ENCODE data around the gene ETV3. TPM values are rescaled to one million over a fixed set of nuclear protein-coding genes. Genes with fewer than 3 reads are reported as not detected.
"Not testable (repeated sequence)": the region's sequence is repeated elsewhere in the genome, so short reads cannot be mapped to it uniquely, and the experiment has no call there.

ETV3 gene
- total RNA-seq = 10 to 100 TPM in 3 of 4 donors, 1 to 10 TPM in 1; 3.4 to 28.1 (median 18.1) TPM

DNA sequence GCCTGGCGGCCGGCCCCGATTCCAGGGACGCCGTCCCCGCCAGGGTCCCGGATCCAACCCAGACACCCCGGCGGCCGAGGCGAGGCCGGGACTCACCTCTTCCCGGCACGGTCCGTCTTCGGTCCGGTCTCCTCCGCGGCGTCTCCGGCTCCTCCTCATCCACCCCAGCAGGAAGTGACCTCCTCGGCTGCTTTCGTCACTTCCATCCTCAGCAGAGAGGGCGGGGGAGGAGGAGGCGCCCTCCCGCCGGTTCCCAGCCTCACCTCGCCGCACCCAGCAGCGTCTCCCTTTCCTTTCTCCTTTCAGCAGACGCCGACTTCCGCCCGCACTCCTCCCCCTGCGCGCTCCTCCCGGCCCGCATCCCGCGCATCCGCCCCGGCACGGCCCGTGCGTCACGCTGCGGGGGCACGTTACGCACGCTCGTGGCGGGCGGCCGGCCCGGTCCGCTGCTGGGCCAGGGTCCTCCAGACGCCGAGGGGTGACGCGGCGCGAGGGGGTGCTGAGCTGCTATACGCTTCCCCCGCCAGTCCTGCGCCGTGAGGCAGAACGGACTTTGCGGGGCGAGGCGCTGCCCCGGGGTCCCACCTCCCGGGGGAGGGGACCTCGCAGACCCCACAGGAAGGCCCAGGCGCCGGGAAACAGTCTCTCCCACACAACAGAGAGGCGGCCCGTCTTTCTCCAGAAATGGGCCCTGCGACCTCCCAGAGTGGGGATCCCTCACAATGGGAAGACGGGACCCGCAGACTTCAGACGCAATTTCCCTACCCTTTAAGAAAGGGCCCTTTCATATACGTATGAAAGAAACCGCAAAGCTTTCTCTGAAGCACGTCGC lies at the start of gene ETV3:
ETV3 (minus strand) TSS at position 176 of the 832 bp plus-strand sequence. CDS start 2,043 bp downstream, outside the sequence.
- Histone ChIP-seq H3K9me3 (no peaks in the 10 kb centered on the region), H3K4me3 (peak within 1 kb of the TSS; percentile 86 to 100 (median 92)), H3K4me1 (peaks cover 13 to 25% (median 15%) of the 10 kb centered on the region in 4 donors), H3K27ac (peak within 1 kb of the TSS; percentile 95 to 99 (median 98)), H3K27me3 (no peaks in the 10 kb centered on the region), H3K36me3 (peaks cover 0 to 21% (median 9%) of the 10 kb centered on the region in 4 donors)
- DNase-seq = peak; percentile 96
- 0 to 1% methylated on average over 20 to 75 of the region's 85 CpGs for WGBS, 2 donors (ENCODE audit: low coverage in 1 of 2)
- intact Hi-C loops (cut with DNase I; ENCODE audit: low total_unique reads) = no loop called here
- in situ Hi-C loops (cut with MboI; ENCODE audit: low pct_ligation_motif_present in 1 of 4, low pct_unique_long_range_greater_than_20kb in 1 of 4, low sequenced_read_pairs in 3 of 4) = no loop called here
- peak; percentile 8 for TF ChIP-seq EP300 (IDR thresholded peaks at IDR 0.05; ENCODE audit: low read depth)
- TF ChIP-seq, protein P1, sequence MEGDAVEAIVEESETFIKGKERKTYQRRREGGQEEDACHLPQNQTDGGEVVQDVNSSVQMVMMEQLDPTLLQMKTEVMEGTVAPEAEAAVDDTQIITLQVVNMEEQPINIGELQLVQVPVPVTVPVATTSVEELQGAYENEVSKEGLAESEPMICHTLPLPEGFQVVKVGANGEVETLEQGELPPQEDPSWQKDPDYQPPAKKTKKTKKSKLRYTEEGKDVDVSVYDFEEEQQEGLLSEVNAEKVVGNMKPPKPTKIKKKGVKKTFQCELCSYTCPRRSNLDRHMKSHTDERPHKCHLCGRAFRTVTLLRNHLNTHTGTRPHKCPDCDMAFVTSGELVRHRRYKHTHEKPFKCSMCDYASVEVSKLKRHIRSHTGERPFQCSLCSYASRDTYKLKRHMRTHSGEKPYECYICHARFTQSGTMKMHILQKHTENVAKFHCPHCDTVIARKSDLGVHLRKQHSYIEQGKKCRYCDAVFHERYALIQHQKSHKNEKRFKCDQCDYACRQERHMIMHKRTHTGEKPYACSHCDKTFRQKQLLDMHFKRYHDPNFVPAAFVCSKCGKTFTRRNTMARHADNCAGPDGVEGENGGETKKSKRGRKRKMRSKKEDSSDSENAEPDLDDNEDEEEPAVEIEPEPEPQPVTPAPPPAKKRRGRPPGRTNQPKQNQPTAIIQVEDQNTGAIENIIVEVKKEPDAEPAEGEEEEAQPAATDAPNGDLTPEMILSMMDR (IDR thresholded peaks at IDR 0.05) = no peak
- TF ChIP-seq POLR2A (IDR thresholded peaks at IDR 0.05) = peak; percentile 94
- TF ChIP-seq POLR2AphosphoS5 (IDR thresholded peaks at IDR 0.05) = peak; percentile 93 to 98 (median 97)

DNA sequence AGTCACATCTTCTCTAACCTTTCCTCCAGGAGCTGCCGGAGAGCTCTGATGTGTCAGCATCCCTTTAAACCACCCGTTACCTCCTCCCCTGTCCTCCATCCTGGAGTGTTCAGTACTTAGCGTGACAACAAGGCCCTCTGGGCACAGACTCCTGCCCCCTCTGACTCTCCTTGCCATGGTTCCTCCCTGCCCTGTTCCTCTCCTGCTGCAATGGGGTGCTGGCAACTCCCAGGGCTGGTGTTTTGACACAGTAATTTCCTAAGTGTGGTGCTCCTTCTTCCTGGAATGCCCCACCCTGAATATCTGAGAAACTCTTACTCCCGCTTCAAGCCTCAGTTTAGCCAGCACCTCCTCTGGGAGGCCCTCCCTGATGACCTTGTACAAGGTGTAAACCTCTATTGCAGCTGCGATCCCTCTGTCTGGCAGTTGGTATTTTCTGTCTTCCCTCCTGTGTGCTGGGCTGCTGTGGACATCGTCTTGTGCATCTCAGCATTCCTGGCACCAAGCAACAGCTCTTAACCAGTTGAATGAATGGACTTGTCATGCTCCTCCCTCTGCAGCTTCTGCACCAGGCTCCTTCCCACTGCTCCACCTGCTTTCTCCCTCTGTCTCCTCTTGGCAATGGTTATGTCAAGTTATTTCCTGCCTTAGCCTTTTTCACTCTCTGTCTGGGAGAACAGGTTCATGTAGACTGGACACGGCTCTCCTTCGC lies 48.2 kb upstream of the ETV3 start:
- no peak for TF ChIP-seq EP300 (IDR thresholded peaks at IDR 0.05; ENCODE audit: low read depth)
- H3K27ac ChIP-seq = no peak overlapping the region
- intact Hi-C loops (cut with DNase I; ENCODE audit: low total_unique reads) (no loop called here), in situ Hi-C loops (cut with MboI; ENCODE audit: low pct_ligation_motif_present in 1 of 4, low pct_unique_long_range_greater_than_20kb in 1 of 4, low sequenced_read_pairs in 3 of 4) (no loop called here)
- WGBS, 2 donors (ENCODE audit: low coverage in 1 of 2) = 84 to 90% methylated on average over 2 to 8 of the region's 8 CpGs
- no peaks in the 10 kb centered on the region for H3K27me3 ChIP-seq
- no peaks in the 10 kb centered on the region for H3K9me3 ChIP-seq
- H3K4me3 ChIP-seq = no peak overlapping the region
- DNase-seq = no peak
- H3K4me1 ChIP-seq = no peaks in the 10 kb centered on the region
- no peaks in the 10 kb centered on the region for H3K36me3 ChIP-seq

DNA sequence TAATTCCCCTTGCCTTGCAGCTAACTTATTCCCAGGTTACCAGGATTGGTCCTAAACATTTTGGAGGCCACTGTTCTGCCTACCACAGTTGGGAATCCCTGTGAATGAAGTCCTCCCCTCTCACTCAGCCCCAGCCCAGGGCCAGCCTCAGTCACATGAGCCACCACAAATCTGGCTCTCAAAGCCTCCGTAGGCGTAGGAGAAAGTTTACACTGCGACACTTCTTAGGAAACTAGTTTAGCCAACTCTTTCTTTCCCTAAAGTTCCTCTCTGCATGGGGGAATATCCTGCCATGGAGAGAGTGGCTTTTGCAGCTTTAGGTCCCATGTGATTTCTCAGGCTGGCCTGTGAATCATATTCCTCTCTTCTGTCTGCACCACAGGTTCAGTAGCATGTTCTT lies 45.7 kb upstream of the ETV3 start:
- intact Hi-C loops (cut with DNase I; ENCODE audit: low total_unique reads) (no loop called here), in situ Hi-C loops (cut with MboI; ENCODE audit: low pct_ligation_motif_present in 1 of 4, low pct_unique_long_range_greater_than_20kb in 1 of 4, low sequenced_read_pairs in 3 of 4) (no loop called here)
- H3K9me3 ChIP-seq = no peaks in the 10 kb centered on the region
- WGBS, 2 donors (ENCODE audit: low coverage in 1 of 2) = 67 to 70% methylated on average over 1 to 3 of the region's 3 CpGs
- H3K27me3 ChIP-seq = no peaks in the 10 kb centered on the region
- no peak overlapping the region for H3K27ac ChIP-seq
- TF ChIP-seq POLR2A (IDR thresholded peaks at IDR 0.05) = no peak
- TF ChIP-seq POLR2AphosphoS5 (IDR thresholded peaks at IDR 0.05) = no peak
- TF ChIP-seq EP300 (IDR thresholded peaks at IDR 0.05; ENCODE audit: low read depth) = no peak
- TF ChIP-seq, protein P1 (IDR thresholded peaks at IDR 0.05) = no peak
- no peak for DNase-seq
- H3K4me1 ChIP-seq = no peaks in the 10 kb centered on the region
- no peaks in the 10 kb centered on the region for H3K36me3 ChIP-seq
- no peak overlapping the region for H3K4me3 ChIP-seq

DNA sequence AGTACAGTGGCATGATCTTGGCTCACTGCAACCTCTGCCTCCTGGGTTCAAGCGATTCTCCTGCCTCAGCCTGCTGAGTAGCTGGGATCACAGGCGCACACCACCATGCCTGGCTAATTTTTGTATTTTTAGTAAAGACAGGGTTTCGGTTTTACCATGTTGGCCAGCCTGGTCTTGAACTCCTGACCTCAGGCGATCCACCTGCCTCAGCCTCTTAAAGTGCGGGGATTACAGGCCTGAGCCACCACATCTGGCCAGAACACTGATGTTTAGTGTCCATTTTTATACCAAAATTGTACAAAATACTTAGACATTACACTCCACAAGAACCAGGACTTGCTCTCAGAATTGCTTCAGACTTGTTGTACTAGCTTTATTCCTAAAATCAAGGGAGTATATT lies 44.2 kb upstream of the ETV3 start:
- H3K9me3 ChIP-seq; DNase-seq; H3K4me3 ChIP-seq; H3K4me1 ChIP-seq; in situ Hi-C loops (cut with MboI; ENCODE audit: low pct_ligation_motif_present in 1 of 4, low pct_unique_long_range_greater_than_20kb in 1 of 4, low sequenced_read_pairs in 3 of 4); H3K36me3 ChIP-seq; intact Hi-C loops (cut with DNase I; ENCODE audit: low total_unique reads); H3K27me3 ChIP-seq; H3K27ac ChIP-seq: not testable (repeated sequence)
- WGBS, 2 donors (ENCODE audit: low coverage in 1 of 2) = 75% methylated on average over 5 of the region's 5 CpGs; no CpG with 5 or more reads in 1 of the 2 donors

DNA sequence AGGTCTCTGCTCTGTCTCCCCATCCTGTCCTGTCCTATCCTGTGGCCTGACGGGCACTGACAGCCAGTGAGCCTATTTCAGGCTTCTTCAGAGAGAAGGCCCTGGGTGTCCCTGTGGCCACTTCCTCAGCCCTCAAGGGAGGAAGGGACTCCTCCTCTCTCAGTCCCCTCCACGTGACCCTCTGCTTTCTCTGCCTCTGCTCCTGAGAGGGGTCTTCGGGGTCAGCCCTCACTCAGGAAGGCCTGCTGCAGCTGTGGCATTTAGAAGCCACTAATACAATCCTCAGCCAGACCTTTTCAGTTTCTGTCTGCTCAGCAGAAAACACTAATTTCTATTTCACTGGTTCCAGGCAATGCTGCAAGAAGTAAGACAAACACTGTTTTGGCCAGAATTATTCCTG lies 43.6 kb upstream of the ETV3 start:
- no peak for DNase-seq

More for the DNA sequence above, 43.6 kb upstream of the ETV3 start:
- no peaks in the 10 kb centered on the region for H3K27me3 ChIP-seq
- no peaks in the 10 kb centered on the region for H3K36me3 ChIP-seq
- H3K27ac ChIP-seq = no peak overlapping the region
- intact Hi-C loops (cut with DNase I; ENCODE audit: low total_unique reads) = no loop called here
- no peaks in the 10 kb centered on the region for H3K9me3 ChIP-seq
- H3K4me3 ChIP-seq = no peak overlapping the region
- WGBS, 2 donors (ENCODE audit: low coverage in 1 of 2) = 61% methylated on average over 3 of the region's 3 CpGs; no CpG with 5 or more reads in 1 of the 2 donors
- no peaks in the 10 kb centered on the region for H3K4me1 ChIP-seq
- TF ChIP-seq, protein P1 (IDR thresholded peaks at IDR 0.05) = no peak
- TF ChIP-seq POLR2A (IDR thresholded peaks at IDR 0.05) (no peak), EP300 (IDR thresholded peaks at IDR 0.05; ENCODE audit: low read depth) (no peak), POLR2AphosphoS5 (IDR thresholded peaks at IDR 0.05) (no peak)
- in situ Hi-C loops (cut with MboI; ENCODE audit: low pct_ligation_motif_present in 1 of 4, low pct_unique_long_range_greater_than_20kb in 1 of 4, low sequenced_read_pairs in 3 of 4) = no loop called here
